Fibroblast of skin of scalp (primary cell): ENCODE measurements around the gene SH3BGR.

ENCODE experiments used
- DNase-seq: peaks from one replicate; pipeline ENCODE4 v3.0.0-alpha.2; 2013

Gene SH3BGR

DNA sequence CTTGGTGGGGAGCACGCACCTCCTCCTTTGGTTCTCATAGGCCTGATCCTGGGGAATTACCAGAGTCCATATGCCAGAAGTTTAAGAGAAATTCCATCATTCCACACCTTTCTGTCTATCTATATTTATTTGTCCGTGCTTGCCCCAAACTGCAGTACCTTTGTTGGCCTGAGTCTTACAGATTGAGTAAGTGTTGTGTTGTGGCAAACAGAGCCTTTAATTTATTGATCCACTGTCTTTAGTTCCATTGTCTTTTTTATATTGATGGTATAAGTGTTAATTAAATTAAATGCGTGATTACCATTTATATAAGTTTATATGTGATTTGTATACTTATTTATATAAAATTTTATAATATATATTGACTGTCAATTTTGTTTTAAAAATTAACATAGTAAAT lies 4.9 kb downstream of the SH3BGR start:
- DNase-seq, result no peak

DNA sequence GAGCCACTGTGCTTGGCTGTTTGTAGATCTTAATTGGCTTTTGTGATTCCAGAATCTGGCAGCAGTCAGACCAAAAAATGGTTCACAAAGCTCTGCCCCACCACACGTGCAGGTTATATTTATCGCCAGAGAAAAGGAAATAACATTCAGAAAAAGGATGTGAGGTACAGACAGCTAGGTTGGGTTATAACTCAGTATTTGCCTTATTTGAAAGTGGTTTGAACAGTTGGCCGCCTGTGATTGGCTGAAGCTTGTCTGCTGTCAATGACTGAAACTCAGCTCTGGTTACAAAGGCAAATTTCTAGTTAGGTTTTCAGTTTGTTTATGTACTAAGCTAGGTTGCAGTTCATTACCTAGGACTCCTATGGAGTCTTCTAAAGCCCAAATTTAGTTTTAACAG lies 9.6 kb downstream of the SH3BGR start:
- DNase-seq, result no peak

DNA sequence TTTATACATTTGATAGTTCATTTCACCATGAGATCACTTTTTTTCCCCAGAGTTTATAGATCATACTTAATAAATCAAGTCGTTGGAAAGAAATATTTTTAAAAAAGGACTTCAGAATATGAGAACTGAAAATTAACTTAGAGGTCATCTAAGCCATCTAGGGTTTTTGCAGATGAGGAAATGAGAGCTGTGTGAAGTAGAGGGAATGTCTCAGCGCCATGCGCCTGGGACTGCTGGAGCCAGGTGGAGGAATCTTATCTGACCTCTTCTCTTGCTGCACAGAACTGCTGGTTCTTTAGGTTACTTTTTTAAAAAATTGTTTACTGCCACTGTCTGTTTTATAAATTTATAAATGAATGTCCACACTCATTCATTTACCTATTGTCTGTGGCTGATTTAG lies 11.5 kb downstream of the SH3BGR start:
- DNase-seq, result no peak

DNA sequence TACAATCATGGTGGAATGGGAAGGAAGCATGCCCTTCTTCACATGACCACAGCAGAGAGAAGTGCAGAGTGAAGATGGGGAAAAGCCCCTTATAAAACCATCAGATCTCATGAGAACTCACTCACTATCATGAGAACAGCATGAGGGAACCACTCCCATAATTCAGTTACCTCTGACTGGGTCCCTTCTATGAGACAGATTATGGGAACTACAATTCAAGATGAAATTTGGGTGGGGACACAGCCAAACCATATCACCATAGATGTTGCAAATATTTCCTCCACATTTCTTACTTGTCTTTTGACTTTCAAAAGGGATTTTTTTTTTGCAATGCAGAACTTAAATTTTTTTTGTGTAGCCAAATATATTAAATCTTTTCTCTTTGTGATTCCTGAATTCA lies 14.8 kb downstream of the SH3BGR start:
- DNase-seq, result no peak

DNA sequence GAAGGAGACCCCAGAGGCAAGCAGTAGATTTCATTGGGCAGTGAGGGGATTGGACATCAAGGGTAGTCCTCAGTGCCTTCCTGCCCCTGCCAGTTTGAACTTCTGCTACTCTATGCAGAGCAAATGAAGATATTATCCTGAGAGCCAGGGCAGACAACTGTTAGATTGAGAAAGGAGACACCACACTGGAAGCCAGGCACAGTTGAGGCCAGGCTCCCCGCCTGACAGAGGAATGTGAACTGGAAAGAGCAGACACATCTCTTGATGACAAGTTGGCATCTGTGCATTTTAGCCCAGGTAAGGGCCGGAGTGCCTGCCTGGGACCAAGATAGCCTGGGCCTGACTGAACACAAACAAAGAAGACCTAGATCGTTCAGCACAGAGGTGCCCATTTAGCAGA lies 16.0 kb downstream of the SH3BGR start:
- DNase-seq, result no peak

DNA sequence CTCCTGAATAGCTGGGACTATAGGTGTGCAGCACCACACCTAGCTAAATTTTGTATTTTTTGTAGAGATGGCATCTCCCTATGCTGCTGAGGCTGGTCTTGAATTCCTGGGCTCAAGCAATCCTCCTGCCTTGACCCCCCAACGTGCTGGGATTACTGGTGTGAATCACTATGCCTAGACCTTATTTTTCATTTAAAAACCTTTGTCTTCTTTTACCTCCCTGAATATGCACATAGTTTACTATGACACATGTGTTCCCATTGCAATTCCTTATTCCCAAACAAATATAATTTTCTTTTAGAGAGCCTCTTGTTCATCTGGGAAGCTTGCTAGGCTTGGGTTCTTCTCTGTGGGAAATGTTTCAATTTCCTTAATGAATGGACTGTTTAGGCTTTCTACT lies 16.8 kb downstream of the SH3BGR start:
- DNase-seq, result no peak

DNA sequence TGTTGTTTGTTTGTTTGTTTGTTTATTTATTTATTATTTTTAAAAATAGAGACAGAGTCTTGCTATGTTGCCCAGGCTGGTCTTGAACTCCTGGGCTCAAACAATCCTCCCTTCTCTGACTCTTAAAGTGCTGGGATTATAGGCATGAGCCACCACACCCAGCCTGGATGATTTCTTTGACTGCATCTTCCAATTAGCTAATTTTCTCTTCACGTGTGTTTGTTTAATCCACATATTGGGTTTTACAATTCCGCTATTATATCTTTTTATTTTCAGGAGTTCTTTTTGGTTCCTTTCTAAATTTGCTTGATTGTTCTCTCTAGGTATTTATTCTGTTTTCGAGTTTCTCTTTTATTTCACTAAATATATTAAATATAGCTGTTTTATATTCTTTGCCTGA lies 19.8 kb downstream of the SH3BGR start:
- DNase-seq, result no peak

- no peak for DNase-seq
Measured at GRCh38 chr21:39472786-39473185, 21.0 kb downstream of the SH3BGR start.

- DNase-seq, result no peak
Measured at GRCh38 chr21:39474611-39475010, 22.8 kb downstream of the SH3BGR start.

DNA sequence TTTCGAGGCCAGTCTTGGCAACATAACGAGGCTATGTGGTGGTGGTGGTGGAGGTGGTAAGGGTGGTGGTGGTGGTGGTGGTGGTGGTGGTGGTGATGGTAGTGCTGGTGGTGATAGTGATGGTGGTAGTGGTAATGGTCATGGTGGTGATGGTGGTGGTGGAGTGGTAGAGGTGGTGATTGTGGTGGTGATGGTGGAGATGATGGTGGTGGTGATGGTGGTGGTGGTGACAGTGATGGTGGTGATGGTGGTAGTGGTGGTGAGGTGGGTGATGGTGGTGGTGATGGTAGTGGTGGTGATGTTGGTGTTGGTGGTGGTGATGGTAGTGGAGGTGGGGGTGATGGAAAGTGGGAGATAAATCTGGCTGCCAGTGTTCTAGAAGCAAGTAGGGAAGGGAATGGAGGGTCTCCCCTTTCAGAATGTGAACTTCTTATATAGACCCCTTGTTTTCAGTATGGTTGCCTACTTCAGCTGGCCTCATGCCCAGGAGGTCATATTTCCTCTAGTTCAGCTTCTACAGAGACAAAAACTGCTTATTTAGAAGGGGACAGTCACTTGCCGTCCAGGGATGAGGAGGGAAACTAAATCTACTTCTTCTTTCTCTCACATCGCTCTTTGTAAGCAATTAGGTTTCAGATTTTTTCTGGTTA lies 27.5 kb downstream of the SH3BGR start:
- DNase-seq, result no peak

GRCh38 chr21:39479814-39480182 lies 28.0 kb downstream of the SH3BGR start:
- no peak for DNase-seq

- no peak for DNase-seq
Measured at GRCh38 chr21:39480271-39480670, 28.5 kb downstream of the SH3BGR start.

DNA sequence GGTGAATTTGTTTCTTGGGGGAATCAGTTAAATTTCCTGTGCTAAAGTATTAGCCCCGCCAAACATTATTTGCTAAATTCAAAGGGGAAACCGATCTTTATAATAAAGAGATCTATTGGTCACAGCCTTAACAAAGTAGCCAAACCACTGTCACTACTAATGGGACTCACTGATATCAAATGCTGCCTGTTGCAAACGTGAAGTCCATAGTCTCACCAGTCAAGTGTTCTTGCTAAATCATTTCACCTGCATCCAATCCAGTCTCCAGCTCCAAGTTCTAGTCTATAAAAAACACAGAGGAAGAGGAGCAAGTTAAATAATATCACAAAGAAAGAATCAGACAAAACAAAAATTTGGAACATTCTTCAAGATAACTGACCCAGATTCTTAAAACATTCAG lies 30.1 kb downstream of the SH3BGR start:
- DNase-seq, result no peak

- peak; percentile 29 for DNase-seq
Measured at GRCh38 chr21:39483917-39484316, 32.1 kb downstream of the SH3BGR start.

DNA sequence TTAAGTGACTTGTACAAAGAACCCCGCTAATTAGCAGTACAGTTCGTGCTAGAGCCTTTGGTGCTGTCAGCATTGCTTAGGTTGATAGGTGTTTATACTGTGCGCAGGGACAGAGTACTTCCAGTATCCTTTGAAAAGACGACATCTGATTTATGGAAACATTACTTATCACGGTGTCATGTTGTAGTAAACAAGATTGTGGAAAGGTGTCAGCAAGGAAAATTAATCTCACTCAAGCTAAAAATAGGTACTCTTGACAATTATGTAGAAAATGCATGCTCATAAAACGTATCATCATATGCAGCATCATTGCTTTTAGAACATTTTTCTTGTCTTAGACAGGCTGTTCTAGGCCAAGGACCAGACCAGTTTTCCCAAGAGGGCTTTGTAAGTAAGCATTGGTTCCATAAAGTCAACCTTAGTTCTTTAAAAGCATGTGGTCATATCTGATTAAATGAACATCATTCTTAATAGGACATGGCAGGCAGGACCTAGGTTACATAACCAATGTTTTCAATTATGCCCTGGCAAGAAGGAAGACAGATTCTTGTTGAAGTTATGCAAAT lies 33.0 kb downstream of the SH3BGR start:
- DNase-seq, result peak; percentile 67

DNA sequence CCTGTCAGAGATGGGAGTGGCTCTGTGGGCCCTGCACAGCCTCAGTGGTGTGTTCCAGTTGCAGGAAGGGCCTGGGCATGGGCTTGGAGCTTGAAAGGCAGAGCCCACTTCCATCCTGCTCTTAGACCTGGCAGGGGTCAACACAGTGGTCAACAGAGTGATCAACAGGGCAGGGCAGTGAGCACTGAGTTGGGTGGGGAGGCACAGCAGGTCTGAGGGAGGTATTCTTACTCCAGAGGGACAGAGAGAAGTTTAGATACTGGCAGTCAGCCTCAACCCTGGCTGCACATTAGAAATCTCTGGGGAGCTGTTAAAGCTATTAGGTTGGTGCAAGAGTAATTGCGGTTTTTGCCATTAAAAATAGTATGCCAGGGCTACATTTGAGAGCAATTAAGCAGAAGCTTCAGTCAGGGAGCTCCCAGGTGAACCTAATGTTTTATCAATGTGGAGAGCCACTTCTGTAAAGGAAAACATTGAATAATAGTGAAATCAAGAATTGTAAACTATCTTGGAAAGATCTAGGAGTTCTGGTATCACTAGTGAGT lies 37.7 kb downstream of the SH3BGR start:
- DNase-seq, result no peak

- no peak for DNase-seq
Measured at GRCh38 chr21:39499156-39499555, 47.4 kb downstream of the SH3BGR start.

- no peak for DNase-seq
Measured at GRCh38 chr21:39502631-39503030, 50.9 kb downstream of the SH3BGR start.

DNA sequence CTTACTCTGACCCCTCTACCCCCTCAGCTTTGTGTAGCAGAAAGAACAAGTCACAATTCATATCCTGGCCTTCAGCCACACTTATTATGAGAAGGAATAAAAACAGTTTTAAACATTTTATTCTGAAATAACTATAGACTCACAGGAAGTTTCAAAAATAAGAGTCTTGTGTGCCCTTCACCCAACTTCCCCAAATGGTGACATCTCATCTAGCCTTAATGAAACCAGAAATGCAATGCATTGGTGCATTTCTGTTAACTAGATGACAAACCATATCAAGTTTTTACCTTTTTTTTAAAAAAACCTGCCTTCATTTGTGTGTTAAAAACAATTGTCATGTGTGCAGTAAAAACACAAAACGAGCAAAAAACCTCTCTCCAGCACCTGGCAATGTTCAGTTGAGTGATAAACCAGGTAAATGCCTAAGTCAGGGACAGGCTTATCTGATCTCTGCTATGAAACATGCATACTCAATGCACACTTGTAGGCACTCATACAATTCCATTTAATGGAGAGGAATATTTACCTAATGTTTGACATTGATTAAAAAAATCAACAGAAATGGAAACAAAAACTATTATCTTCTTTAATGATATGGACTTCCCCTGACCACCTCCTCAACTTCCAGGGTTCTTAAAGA lies 51.5 kb downstream of the SH3BGR start:
- no peak for DNase-seq

DNA sequence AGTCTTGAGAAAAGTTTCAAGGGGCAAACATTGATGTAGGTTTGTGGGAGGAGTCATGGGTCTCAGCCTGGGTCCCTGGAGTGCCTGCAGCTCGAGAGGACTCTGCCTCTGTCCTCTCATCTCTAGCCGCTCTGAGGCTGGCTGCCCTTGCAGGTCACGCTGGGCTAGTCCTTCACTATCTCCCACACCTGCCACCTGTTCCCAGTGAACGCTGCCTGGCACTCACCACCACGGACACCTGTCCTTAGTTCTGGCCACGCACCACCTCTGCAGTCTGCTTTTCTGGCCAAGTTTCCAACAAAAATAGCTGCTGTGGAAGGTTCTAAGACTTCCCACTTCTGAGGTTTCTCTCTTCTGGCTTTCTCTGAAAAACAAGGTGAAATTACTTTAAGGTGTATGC lies 52.5 kb downstream of the SH3BGR start:
- no peak for DNase-seq

- DNase-seq, result no peak
Measured at GRCh38 chr21:39510240-39510639, 58.5 kb downstream of the SH3BGR start.

DNA sequence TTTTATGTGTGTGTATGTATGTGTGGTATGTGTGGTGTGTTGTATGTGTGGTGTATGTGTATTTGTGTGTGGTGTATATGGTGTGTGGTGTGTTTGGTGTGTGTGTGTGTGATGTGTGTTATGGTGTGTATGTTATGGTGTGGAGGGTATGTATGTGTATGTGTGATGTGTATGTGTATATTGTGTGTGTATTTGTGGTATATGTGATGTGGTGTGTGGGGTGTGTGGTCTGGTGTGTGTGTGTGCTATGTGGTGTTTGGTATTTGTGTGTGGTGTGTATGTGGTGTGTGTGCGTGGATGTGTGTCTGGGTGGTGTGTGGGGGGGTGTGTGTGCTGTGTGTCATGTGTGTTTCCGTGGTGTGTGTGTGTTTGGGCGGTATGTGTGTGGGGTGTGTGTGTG lies 59.3 kb downstream of the SH3BGR start:
- no peak for DNase-seq

DNA sequence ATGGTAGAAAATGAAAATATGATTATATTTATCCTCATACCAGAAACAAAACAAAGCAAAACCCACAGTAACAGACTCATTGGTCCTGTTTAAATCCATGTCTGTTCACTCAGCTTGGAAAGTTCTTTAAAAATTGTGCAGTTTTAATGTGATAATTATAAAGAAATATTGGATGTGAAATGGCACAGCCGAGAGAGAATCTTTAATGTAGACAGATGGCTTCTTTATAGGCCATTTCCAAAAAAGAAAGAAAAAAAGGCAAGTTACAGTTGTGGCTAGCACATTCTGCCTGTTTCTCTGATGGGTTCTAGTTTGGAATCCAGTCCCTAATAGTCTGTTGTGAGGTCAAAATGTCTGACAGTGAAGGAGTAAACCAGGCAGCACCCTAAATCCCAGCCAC lies 62.0 kb downstream of the SH3BGR start:
- DNase-seq, result no peak
